GM19372 (cell line): ENCODE data around the gene AKAP11.
"Not testable (repeated sequence)": the region's sequence is repeated elsewhere in the genome, so short reads cannot be mapped to it uniquely, and the experiment has no call there.

Experiments used
- ATAC-seq: cut with Tn5 transposase; IDR thresholded peaks from one replicate; pipeline ENCODE4 v1.9.1; 2021; ENCODE audit warnings: mild to moderate bottlenecking, low read depth, moderate library complexity; ENCODE audit not compliant: unreplicated experiment

Gene AKAP11, protein sequence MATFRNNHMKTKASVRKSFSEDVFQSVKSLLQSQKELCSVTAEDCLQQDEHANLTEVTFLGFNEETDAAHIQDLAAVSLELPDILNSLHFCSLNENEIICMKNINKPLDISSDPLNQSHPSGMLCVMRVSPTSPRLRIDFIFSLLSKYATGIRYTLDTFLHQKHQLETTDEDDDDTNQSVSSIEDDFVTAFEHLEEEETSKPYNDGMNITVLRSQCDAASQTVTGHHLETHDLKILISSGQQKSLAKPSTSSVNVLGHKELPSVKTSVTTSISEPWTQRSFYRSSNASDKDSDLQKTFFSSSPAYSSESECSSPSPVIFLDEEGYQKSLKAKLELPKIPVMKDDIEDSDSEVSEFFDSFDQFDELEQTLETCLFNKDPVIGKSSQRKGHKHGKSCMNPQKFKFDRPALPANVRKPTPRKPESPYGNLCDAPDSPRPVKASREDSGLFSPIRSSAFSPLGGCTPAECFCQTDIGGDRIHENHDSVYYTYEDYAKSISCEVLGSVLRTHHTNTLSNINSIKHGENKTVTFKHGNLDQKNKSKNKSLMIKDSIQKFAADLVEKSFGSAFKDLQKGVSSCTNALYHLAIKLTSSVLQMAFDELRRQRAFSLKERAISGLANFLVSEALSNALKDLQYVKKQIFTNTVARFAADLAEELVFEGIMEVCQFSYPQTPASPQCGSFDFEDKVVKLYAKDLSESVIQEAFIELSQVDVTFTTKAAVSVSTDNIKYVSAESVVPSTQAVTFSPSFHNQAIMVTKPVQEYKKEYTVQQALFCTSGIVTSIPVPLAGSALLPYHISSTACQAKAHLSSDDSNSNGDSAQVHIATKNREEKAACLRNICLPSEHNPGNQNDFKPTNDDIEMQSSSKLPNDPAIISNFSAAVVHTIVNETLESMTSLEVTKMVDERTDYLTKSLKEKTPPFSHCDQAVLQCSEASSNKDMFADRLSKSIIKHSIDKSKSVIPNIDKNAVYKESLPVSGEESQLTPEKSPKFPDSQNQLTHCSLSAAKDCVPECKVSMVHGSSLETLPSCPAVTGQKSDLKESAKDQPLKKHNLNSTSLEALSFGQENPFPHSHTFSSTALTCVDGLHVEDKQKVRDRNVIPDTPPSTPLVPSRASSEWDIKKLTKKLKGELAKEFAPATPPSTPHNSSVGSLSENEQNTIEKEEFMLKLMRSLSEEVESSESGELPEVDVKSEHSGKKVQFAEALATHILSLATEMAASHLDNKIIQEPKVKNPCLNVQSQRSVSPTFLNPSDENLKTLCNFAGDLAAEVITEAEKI (N-terminal part only)

DNA sequence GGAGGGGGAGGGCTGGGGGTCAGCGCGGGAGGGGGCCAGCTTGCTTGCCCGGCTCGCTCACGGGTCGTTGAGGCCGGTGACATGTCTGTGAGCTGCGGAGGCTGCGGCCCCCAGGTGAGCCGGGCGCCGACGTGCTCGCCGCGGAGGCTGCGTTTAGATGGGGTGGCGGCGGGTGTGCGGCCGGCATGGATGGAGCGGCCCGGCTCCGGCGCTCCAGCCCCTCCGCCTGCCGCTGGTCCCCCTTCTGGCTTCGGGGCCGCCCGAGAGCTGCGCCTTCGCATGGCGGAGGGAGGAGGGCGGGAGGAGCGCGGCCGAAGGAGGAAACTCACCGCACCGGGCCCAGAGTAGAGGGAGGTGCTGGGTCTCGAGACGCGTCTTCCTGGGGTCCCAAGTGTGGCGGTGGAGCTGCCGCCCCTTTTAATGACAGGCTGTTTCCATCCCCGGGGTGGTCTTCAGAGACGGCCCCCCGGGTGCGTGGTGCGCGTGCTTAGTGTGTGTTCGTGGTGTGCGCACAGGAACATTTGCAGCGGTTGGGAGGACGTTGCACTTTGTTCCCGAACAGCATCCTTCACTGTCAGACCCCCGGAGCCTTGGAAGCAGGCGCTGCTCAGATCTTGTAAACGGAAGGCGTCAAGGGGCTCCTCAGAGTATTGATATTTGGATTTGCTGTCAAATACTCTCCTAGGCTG is at the start of gene AKAP11:
Gene AKAP11, plus strand, starts transcription at position 38 of the 689 bp plus-strand sequence. CDS start 14,197 bp downstream, outside the sequence.
- ATAC-seq, result peak; percentile 20

DNA sequence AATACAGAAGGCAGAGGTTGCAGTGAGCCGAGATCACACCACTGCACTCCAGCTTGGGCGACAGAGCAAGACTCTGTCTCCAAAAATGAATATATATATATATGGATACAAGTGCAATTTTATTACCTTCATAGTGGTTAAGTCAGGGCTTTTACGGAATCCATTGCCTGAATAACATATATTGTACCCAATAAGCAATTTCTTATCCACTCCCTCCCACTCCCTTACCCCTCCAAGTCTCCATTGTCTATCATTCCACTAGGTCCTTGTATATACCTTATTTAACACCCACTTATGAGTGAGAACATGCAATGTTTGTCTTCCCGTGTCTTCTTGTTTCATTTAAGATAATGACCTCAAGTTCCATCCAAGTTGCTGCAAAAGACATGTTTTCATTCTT is 48.3 kb upstream of the AKAP11 start:
- no peak for ATAC-seq

DNA sequence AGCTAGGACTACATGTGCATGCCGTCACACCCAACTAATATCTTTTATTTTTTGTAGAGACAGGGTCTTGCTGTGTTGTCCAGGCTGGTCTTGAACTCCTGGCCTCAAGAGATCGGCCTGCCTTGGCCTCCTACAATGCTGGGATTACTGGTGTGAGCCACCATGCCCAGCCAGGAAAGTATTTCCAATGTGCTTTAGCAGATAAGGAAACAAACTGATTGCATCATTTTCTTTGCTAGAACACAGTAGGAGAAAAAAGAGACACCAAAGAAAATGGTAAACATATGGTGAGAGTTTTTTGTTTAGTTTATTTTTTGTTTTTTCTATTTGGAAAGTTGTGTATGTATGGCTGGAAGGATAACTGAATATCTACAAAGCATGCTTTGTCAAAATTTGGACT is 46.9 kb upstream of the AKAP11 start:
- no peak for ATAC-seq

DNA sequence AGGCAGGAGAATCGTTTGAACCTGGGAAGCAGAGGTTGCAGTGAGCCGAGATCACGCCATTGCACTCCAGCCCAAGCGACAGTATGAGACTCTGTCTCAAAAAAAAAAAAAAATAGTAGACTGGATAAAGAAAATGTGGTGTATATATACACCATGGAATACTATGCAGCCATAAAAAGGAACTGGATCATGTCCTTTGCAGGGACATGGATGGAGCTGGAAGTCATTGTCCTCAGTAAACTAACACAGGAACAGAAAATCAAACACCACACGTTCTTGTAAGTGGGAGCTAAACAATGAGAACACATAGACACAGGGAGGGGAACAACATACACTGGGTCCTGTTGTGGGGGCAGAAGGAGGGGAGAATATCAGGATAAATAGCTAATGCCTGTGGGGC is 45.2 kb upstream of the AKAP11 start:
- not testable (repeated sequence) for ATAC-seq

DNA sequence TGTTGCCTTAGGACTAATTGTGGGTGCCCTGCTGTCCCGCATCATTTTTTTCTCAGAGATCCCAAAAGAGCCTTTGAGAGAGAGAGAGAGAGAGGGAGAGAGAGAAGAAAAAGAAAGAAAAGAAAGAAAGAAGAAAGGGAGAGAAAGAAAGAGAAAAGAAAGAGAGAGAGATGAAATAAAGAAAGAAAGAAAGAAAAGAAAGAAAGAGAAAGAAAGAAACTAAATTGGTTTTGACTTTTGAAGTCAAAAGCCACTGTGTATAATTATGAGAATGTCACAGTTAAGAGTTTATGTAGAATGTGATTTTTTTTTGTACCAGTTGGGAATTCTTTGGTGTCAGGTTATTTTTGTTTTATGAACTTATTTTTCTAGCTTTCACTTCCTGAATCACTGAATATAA is 43.4 kb upstream of the AKAP11 start:
- no peak for ATAC-seq

DNA sequence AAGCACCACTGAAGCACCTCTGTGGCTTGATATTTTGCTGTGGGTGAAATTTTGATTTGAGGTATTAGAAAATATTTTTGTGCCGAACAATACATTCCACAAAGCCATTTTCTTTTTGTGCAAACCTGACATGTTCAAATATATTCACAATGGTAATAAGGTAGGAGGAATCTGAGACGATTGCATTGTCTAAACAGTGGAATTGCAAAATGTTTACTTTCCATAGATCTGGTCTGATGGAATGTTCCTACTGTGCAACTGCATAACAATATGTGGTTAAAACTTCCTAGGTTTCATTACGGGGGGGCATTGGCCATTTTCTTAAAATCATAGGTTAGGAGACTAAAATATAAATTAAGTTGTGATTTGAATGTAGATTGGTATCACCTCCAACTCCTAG is 42.7 kb upstream of the AKAP11 start:
- no peak for ATAC-seq

DNA sequence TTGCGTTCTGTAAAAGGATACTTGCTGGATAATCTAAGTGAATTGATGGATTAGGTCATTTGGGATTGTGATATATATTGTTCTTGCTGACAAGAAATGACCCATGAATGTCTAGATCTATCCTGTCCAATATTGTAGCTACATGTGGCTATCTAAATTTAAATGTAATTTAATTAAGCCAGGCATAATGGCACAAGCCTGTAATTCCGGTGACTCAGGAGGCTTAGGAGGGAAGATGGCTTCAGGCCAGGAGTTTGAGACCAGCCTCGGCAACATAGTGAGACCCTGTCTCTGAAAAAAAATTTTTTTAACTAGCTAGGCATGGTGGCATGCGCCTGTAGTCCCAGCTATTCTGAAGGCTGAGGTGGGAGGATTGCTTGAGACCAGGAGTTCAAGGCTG is 39.3 kb upstream of the AKAP11 start:
- no peak for ATAC-seq

DNA sequence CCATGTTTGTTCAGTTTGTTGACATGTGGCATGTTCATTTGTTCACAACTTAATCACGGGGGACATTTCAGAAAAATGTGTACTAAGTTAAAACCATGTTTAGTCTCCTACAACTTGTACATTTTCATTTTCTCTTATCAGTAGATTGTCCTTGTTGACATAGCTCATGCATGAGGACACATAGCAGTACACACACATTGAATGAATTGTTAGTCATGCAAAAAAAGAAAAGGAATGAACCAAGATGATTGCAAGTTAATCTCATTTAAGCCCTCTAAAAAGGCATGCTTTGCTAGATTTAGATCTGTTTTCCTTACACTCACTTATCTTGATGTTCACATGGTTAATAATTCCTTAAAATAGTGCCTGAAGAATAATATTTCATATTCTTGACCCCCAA is 38.2 kb upstream of the AKAP11 start:
- no peak for ATAC-seq

DNA sequence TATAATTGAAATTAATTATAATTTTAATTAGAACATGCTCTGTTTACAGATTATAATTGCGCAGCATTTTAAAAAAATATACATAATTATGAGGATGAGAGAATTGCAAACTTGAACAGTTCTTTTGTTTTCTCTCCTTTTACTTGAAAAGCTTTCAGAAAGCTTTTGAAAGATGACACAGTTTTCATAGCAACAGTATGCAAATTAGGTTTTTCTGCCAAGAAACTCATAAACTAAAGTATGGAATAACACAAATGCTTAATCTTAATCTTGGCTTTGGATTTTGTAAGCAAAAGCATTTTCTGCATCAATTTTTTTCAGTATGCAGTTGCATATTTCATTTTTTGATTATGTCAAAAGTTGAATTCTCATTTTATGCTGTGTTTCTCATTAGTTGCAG is 32.8 kb upstream of the AKAP11 start:
- ATAC-seq, result no peak

DNA sequence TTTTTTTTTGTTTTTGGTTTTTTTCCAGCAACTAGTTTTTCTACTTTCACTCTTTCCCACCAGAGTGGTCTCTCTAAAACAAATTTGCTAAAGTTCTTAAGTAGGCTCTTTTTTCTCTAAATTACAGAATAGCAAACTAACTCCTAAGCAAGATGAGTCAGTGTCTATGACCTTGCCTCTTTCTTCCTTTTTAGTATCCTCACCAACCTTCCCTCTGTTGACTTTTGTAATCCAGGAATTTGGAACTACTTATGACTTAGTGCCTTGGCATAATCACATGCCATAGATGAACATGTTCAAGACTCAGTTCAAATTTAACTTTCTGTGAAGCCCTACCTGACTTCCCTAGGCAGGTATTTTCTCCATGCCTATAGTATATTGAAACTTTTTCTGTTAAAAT is 32.3 kb upstream of the AKAP11 start:
- ATAC-seq, result no peak

DNA sequence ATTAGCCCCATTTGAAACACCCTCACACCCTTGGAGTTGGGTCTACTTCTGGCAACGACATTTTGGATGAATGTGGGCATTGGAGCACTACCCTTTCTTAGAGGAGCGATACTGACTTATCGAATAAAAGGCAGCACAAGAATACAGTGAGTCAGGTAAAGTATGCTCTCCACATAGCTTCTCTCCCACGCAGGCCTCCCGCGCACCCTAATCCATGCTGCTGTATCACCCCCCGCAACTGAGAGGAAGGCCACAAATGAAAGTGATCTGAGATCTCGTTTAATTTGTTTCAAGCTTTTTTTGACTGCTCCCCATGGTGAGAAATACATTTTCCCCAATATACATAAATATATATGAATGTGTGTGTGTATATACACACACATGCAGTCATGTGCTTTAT is 25.4 kb upstream of the AKAP11 start:
- ATAC-seq, result no peak

DNA sequence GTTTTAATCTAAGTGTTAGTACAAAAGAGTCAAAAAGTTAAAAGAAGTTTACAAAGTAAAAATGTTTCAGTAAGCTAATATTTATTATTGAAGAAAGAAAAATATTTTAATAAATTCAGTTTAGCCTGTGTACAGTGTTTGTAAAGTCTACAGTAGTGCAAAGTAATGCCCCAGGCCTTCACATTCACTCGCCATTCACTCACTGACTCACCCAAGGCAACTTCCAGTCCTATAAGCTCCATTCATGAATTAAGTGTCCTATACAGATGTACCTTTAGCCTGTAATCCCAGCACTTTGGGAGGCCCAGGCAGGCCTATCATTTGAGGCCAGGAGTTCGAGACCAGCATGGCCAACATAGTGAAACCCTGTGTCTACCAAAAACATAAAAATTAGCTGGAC is 24.1 kb upstream of the AKAP11 start:
- ATAC-seq, result no peak

DNA sequence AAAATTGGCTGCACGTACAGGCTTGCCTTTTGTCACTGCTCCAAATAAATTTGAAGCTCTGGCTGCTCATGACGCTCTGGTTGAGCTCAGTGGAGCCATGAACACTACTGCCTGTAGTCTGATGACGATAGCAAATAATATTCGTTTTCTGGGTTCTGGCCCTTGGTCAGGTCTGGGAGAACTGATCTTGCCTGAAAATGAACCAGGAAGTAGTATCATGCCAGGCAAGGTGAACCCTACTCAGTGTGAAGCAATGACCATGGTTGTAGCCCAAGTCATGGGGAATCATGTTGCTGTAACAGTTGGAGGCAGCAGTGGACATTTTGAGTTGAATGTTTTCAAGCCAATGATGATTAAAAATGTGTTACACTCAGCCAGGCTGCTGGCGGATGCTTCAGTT is 16.1 kb upstream of the AKAP11 start:
- no peak for ATAC-seq

DNA sequence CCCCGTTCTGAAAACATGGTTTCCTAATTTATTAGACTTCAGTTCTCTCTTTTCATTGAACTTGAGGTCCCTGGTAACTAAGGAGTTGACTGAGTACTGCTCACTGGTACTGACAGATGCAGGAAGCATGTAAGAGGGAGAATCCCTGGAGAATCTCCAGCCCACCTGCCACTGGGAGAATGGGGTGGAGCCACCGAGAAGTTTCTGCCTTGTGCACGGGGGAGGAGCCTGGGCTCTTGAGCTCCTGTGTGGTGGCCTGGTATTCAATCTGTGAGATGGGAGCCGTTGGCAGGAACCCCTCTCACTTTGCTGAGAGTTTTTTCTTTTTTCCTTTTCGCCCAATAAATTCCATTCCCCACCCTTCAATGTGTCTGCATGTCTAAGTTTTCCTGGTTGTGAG is 13.2 kb upstream of the AKAP11 start:
- no peak for ATAC-seq

DNA sequence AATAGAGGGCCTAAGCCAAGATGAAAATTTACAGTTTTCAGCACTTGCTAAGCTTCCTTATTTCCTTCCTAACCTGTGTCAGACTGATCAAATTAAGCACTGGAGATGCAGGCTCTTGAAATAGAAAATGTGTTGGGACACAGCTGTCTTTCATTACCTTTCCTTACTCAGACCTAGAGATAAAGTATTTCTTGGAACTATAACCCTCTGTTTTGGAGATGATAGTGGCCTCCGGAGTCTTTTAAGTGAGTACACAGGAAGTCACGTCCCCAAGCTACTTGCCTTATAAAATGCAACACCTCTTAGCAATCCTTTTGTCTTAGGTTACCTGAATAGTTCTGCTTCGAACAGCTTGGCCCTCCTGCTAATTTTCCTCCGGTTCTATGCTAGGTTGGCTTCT is 12.4 kb upstream of the AKAP11 start:
- ATAC-seq, result no peak

DNA sequence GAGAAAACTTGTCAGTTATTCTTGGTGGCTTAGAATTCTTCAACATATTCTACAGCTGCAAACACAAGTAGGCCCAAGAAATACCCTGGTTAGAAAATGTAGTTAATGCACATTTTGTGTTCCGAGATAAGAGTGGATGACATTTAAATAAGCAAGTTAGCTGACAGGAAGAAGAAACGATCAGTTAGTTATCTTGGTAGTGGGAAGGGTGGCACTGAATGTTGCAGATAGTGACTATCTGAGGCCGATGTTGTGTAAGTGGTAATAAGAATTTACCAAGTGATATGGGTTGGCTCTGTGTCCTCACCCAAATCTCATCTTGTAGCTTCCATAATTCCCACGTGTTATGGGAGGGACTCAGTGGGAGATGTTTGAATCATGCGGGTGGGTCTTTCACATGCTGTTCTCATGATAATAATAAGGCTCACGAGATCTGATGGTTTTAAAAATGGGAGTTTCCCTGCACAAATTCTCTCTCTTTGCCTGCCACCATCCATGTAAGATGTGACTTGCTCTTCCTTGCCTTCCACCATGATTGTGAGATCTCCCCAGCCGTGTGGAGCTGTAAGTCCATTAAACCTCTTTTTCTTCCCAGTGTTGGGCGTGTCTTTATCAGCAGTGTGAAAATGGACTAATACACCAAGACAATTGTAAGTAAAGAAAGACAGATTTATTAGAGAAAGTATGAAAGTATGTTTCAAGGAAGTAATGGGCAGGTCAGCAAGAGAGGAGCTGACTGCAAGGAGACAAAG is 10.9 kb upstream of the AKAP11 start:
- no peak for ATAC-seq

DNA sequence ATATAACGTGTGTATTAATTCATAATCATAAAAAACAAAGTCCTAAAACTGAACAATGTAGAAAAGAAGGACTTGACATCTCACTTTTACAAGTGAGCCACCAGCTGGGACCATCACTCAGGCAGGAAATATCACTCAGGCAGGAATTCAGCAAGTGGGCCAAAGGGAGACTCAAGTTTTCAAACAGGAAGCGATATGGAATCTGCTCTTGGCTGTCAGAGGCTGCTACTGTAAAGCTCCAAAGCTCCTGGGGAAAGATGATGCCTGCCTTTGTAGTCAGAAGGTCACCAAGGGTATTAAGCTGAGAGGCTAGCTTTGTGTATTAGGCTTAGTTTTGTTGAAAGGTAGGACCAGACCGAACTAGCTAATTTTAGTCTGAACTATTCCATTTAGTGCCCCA is 5.5 kb upstream of the AKAP11 start:
- ATAC-seq, result no peak

DNA sequence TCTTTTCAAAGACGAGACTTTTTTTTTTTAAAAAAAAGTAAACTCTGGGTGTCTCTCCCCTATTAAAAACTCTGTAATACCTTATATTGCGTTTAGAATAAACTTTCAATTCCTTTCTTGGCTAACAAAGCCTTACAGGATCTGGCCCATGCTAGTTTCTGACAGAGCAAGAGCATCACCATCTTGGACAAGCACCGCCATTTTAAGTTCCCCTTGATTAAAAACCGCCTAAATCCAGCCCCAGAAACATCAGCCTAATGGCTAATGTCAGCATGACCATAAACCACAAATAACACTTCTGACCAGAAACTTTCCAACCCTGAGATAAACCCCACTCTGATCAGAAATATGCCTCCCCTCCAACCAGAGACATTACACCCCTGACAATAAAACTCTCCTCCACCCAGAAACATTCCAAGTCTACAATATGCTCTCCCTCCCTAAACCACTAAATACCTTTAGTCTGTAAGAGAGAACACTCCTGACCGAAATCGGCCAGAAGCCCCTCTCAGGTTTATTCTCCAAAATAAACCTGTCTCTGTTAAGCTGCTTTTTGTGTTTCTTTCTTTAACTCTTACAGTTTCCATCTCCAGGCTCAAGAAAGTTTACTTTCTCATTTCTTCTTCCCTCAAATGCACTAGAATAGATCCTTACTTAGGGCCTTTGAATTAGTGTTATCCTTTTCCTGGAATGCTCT is 1.6 kb upstream of the AKAP11 start:
- ATAC-seq, result no peak

DNA sequence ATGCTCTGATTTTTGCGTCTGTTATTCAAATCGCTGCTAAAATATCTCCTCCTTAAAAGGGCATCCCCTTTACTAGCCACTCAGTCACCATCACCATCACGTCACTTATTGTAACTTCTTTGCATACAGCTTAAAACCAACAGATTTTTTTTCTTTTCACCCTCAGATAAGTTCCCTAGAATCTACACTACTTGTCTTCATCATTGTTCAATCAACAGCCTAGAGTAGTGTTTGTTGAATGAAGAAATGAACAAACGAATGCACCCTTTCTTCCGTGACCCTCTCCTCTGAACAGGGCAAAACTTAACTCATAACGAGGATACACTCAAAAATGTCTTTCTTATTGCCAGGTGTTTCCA is 1.1 kb upstream of the AKAP11 start:
- no peak for ATAC-seq
